Endothelial cell of umbilical vein (primary cell): Measurements from ENCODE around the gene RYR1. TPM values are rescaled to one million over a fixed set of nuclear protein-coding genes. Genes with fewer than 3 reads are reported as not detected.

Experiments
- BruUV-seq: library from RNA; stranded (reverse); fragments of 400-500 nt; replicated peaks from 2 replicates; lab custom pipeline; 2021; lab: Mats Ljungman, UMichigan
- CTCF ChIA-PET: fragments of 300-600, 350-600 bp; sonication (Branson Sonifier 250); formaldehyde crosslinking; loops from one replicate; lab custom pipeline; 2021; ENCODE audit warnings: antibody characterized with exemption, inconsistent platforms; lab: Charles Lee
- POLR2A ChIA-PET: fragments of 300-600, 350-600 bp; sonication (Branson Sonifier 250); formaldehyde crosslinking; loops from one replicate; lab custom pipeline; 2021; ENCODE audit warnings: antibody characterized with exemption, inconsistent platforms; lab: Charles Lee
- DNase-seq: peaks from one replicate; pipeline ENCODE4 v3.0.0-alpha.2; 2011; ENCODE audit warnings: low read depth, low spot score
- FAIRE-seq: peaks from 2 replicates; lab custom pipeline; 2011; peaks lifted over from hg19 to GRCh38; lab: Jason Lieb, UNC
- H2AFZ ChIP-seq: 2 replicates; pipeline ENCODE4 v1.6.0; 2012; ENCODE audit warnings: low read depth, low read length, control low read depth, inconsistent platforms
- H3K27ac ChIP-seq: 2 replicates; pipeline ENCODE4 v1.5.1; 2011; ENCODE audit warnings: low read depth, mild to moderate bottlenecking, control low read depth, low read length, moderate library complexity; ENCODE audit not compliant: insufficient read depth
- H3K27me3 ChIP-seq, 2 experiments: 2 replicates each; pipeline versions ENCODE4 v1.6.0 to v1.6.1; 2011; ENCODE audit warnings: low read length in 2 of 2, mixed read lengths in 1 of 2; ENCODE audit not compliant: control insufficient read depth in 2 of 2, insufficient read depth in 2 of 2
- H3K36me3 ChIP-seq, 2 experiments: 2 replicates in 1 of 2; 3 replicates in 1 of 2; pipeline ENCODE4 v1.5.1; 2011; ENCODE audit warnings: low read length in 2 of 2, mild to moderate bottlenecking in 1 of 2, moderate library complexity in 1 of 2; ENCODE audit not compliant: control insufficient read depth in 2 of 2, insufficient read depth in 2 of 2; ENCODE audit errors: extremely low read depth in 1 of 2
- H3K4me1 ChIP-seq: 3 replicates; pipeline ENCODE4 v1.5.1; 2011; ENCODE audit warnings: mild to moderate bottlenecking, low read length; ENCODE audit not compliant: control insufficient read depth, insufficient read depth; ENCODE audit errors: extremely low read depth
- H3K4me2 ChIP-seq: 2 replicates; pipeline ENCODE4 v1.6.1; 2011; ENCODE audit warnings: low read length, control low read depth, mixed read lengths; ENCODE audit not compliant: insufficient read depth
- H3K4me3 ChIP-seq, 3 experiments: fragments of 200-600 bp in 1 of 3; sonication (generic), shearing (Covaris generic) in 1 of 3; replicated peaks in 1 of 3; 2 replicates each; pipeline ENCODE4 v1.5.1; 2011 to 2016; ENCODE audit warnings: control low read depth in 3 of 3, low read length in 3 of 3, mild to moderate bottlenecking in 2 of 3, inconsistent platforms in 1 of 3, low read depth in 1 of 3, moderate library complexity in 1 of 3; ENCODE audit not compliant: insufficient read depth in 1 of 3
- H3K79me2 ChIP-seq: 2 replicates; pipeline ENCODE4 v1.6.0; 2012; ENCODE audit warnings: low read length, inconsistent platforms; ENCODE audit not compliant: control insufficient read depth, insufficient read depth
- H3K9ac ChIP-seq: replicated peaks from 2 replicates; pipeline ENCODE3; 2011; ENCODE audit warnings: low read length, control low read depth; ENCODE audit not compliant: insufficient read depth; ENCODE audit errors: extremely low read depth
- H3K9me1 ChIP-seq: replicated peaks from 3 replicates; pipeline ENCODE4 v1.6.0; 2011; ENCODE audit warnings: mild to moderate bottlenecking, low read length; ENCODE audit not compliant: control insufficient read depth, insufficient read depth; ENCODE audit errors: extremely low read depth
- H3K9me3 ChIP-seq: replicated peaks from 2 replicates; pipeline ENCODE4 v1.5.1; 2012; ENCODE audit warnings: low read length, inconsistent platforms; ENCODE audit not compliant: control insufficient read depth, insufficient read depth
- H4K20me1 ChIP-seq: replicated peaks from 2 replicates; pipeline ENCODE3; 2011; ENCODE audit warnings: mild to moderate bottlenecking, low read length; ENCODE audit not compliant: control insufficient read depth, insufficient read depth; ENCODE audit errors: extremely low read depth
- EZH2 ChIP-seq: IDR thresholded peaks from 2 replicates; pipeline ENCODE4 v1.6.1; 2012; ENCODE audit warnings: borderline replicate concordance, low read depth, mild to moderate bottlenecking, moderate library complexity, low read length, inconsistent platforms; ENCODE audit not compliant: severe bottlenecking
- FOS ChIP-seq: IDR thresholded peaks from 2 replicates; pipeline ENCODE4 v1.6.1; 2011; ENCODE audit warnings: mild to moderate bottlenecking, low read length, moderate library complexity, borderline replicate concordance; ENCODE audit not compliant: insufficient read depth
- GATA2 ChIP-seq: IDR thresholded peaks from 2 replicates; pipeline ENCODE4 v1.7.0; 2011; ENCODE audit warnings: low read depth, mild to moderate bottlenecking, moderate library complexity, mixed read lengths, low read length; ENCODE audit not compliant: insufficient read length, insufficient read depth
- JUN ChIP-seq: IDR thresholded peaks from 2 replicates; pipeline ENCODE4 v1.6.1; 2011; ENCODE audit warnings: borderline replicate concordance, low read depth; ENCODE audit not compliant: insufficient read length, insufficient read depth
- MYC ChIP-seq: IDR thresholded peaks from one replicate; pipeline ENCODE4 v1.6.1; 2011; ENCODE audit warnings: mild to moderate bottlenecking, low read depth, low read length
- POLR2A ChIP-seq: IDR thresholded peaks from 2 replicates; pipeline ENCODE4 v1.6.1; 2012; ENCODE audit warnings: low read depth, mild to moderate bottlenecking, control low read depth, low read length
- POLR2AphosphoS5 ChIP-seq: IDR thresholded peaks from 2 replicates; pipeline ENCODE4 v1.6.1; 2012; ENCODE audit warnings: low read depth, mild to moderate bottlenecking, control low read depth, low read length, moderate library complexity; ENCODE audit not compliant: insufficient read depth
- dilution Hi-C: fragments of 300-500 bp; cut with MboI; formaldehyde crosslinking; loops from one replicate; pipeline ENCODE4 v1.15.0; 2019; ENCODE audit warnings: low sequenced_read_pairs; ENCODE audit not compliant: extremely low pct_ligation_motif_present
- intact Hi-C: fragments of 100-400 bp; cut with micrococcal nuclease; formaldehyde crosslinking; loops from one replicate; pipeline ENCODE4 v1.10.0; 2022
- polyA plus RNA-seq, 4 experiments: library from polyadenylated mRNA; depleted of rRNA in 3 of 4; stranded (reverse) in 3 of 4; unstranded in 1 of 4; fragments of >200 nt; gene quantifications; 2 replicates each; pipeline versions ENCODE4 v1.2.1 to v1.2.3, GENCODE V29; 2011 to 2012; ENCODE audit warnings: missing spikeins in 1 of 4
- total RNA-seq: library from RNA; stranded (reverse); gene quantifications from 2 replicates; pipeline ENCODE4 v1.2.3, GENCODE V29; 2021
- TF ChIP-seq, protein P1 (sequence below): IDR thresholded peaks from 2 replicates; pipeline ENCODE4 v1.6.1; 2011; ENCODE audit not compliant: insufficient read depth, insufficient read length
- TF ChIP-seq, protein P2 (sequence below), 2 donors: IDR thresholded peaks; 1 replicate in 1 of 2; 2 replicates in 1 of 2; pipeline ENCODE4 v1.5.1; 2011; ENCODE audit warnings: low read length in 2 of 2, mild to moderate bottlenecking in 2 of 2, moderate library complexity in 2 of 2, control low read depth in 1 of 2, inconsistent platforms in 1 of 2, low read depth in 1 of 2; ENCODE audit not compliant: insufficient read depth in 1 of 2; ENCODE audit errors: extremely low read depth in 1 of 2

RYR1 gene
- total and polyA plus RNA-seq, 2 donors (not counting 3 experiments of a cell fraction or from before 2014, with no cell fraction given) = under 0.01 to 0.02 TPM

DNA sequence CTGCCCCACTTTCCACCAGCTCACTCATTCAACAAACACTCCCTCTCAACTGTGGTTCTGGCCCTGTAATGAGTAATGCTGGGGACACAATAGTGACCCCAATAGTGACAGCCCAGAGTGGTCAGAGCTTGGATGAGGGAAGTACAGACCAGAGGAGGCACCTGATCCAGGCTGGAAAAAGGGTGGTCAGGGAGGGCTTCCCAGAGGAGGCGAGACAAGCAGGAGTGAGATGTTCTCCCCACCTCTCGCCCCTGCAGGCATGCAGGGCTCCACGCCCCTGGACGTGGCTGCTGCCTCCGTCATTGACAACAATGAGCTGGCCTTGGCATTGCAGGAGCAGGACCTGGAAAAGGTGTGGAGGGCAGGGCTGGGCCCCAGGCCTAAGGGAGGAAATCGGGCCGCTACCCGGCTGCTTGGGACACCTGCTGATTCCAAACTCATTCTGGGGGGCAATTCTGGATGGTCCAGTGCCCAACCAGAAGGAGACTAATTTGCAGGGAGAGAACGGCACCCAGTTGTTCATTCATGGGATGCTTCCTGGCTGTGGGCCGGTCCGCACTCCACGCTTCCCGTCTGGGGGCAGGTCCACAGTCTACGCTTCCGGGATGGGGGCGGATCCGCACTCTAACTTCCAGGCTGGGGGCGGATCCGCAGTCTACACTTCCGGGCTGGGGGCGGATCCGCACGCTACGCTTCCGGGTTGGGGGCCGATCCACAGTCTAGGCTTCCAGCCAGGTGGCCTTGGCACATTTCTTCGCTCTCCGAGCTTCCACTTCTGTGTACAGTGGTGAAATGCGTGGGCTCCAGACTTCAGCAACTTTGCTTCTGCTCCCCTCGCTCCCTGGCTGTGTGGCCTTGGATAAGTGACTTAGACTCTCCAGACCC, 63.4 kb downstream of the RYR1 start:
- H3K27me3 ChIP-seq = no peaks in the 10 kb centered on the region
- TF ChIP-seq MYC (no peak), POLR2AphosphoS5 (no peak), GATA2 (no peak), JUN (no peak), POLR2A (no peak), FOS (no peak), EZH2 (no peak)
- TF ChIP-seq, protein P1, sequence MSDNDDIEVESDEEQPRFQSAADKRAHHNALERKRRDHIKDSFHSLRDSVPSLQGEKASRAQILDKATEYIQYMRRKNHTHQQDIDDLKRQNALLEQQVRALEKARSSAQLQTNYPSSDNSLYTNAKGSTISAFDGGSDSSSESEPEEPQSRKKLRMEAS = no peak
- TF ChIP-seq, protein P2, sequence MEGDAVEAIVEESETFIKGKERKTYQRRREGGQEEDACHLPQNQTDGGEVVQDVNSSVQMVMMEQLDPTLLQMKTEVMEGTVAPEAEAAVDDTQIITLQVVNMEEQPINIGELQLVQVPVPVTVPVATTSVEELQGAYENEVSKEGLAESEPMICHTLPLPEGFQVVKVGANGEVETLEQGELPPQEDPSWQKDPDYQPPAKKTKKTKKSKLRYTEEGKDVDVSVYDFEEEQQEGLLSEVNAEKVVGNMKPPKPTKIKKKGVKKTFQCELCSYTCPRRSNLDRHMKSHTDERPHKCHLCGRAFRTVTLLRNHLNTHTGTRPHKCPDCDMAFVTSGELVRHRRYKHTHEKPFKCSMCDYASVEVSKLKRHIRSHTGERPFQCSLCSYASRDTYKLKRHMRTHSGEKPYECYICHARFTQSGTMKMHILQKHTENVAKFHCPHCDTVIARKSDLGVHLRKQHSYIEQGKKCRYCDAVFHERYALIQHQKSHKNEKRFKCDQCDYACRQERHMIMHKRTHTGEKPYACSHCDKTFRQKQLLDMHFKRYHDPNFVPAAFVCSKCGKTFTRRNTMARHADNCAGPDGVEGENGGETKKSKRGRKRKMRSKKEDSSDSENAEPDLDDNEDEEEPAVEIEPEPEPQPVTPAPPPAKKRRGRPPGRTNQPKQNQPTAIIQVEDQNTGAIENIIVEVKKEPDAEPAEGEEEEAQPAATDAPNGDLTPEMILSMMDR (IDR thresholded peaks at IDR 0.05; ENCODE audit: extremely low read depth in 1 of 2, insufficient read depth in 1 of 2, low read depth in 1 of 2, low read length in 2 of 2) = no peak
- no peaks in the 10 kb centered on the region for H3K9me3 ChIP-seq
- no peaks in the 10 kb centered on the region for H3K36me3 ChIP-seq
- DNase-seq (no peak), FAIRE-seq (no peak)
- H3K4me2 ChIP-seq = no peak overlapping the region
- no peaks in the 10 kb centered on the region for H4K20me1 ChIP-seq
- H3K27ac ChIP-seq = no peak overlapping the region
- H3K9ac ChIP-seq = no peak overlapping the region
- ChIA-PET POLR2A (no interaction called here), CTCF (interaction anchor here (1.1 to 1.4 kb wide), 2 partner anchors 15 to 19 kb away, joined by 3 read pairs; no protein-coding TSS in a partner anchor)
- BruUV-seq = no TSS peak
- no peak overlapping the region for H2AFZ ChIP-seq
- no peak overlapping the region for H3K4me3 ChIP-seq
- dilution Hi-C loops = no loop called here
- H3K79me2 ChIP-seq = no peaks in the 10 kb centered on the region
- intact Hi-C loops = no loop called here
- H3K4me1 ChIP-seq = no peaks in the 10 kb centered on the region
- no peaks in the 10 kb centered on the region for H3K9me1 ChIP-seq
